ENCODE data around the gene CLEC10A.
"Not testable (repeated sequence)": the region's sequence is repeated elsewhere in the genome, so short reads cannot be mapped to it uniquely, and the experiment has no call there.

CLEC10A gene, protein sequence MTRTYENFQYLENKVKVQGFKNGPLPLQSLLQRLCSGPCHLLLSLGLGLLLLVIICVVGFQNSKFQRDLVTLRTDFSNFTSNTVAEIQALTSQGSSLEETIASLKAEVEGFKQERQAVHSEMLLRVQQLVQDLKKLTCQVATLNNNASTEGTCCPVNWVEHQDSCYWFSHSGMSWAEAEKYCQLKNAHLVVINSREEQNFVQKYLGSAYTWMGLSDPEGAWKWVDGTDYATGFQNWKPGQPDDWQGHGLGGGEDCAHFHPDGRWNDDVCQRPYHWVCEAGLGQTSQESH

GRCh38 chr17:7079581-7080455 is at the start of gene CLEC10A:
Gene CLEC10A (minus strand): TSS chr17:7080251. CDS start chr17:7078812, 1,439 bp downstream.
- H3K27ac ChIP-seq, result no peak within 1 kb of the TSS
- no peak for DNase-seq (ENCODE audit: low read depth, low spot score)

DNA sequence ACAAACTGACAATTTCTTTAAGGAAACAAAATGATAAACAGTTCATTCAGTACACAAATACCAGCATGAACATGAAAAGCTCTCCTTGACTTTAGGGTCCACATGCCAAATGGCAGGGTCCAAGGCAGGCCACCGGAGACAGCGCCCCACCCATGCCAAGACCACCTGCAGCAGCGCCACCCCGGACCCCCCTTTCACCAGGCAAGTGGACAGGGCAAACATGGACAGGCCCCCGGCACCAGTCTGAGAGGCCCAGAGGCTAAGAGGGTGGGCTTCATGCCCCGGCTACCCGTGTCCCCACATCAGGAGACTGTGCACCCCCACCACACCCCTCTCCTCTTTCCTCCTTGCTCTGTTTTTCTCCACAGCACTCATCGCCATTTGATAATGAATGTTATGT is 49.3 kb upstream of the CLEC10A start:
- no peak overlapping the region for H3K27ac ChIP-seq
- DNase-seq (ENCODE audit: low read depth, low spot score), result no peak

DNA sequence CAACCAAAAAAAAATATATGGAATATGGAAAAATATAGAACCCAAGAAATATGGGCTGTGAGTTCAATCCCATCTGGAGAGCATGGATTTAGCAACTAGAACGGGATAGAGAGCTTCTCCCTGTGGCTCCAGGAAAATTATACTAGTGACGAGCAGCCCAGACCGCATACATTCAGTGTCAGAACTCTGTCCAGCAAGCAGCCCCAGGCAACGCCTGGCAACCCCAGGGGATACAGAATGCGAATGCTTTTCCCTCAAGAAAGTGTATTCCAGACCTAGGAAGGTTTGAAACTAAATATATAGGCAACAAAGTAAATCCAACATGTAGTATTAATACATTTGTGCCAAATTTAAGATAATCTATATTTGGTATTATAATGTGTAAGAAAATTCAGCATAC is 48.1 kb upstream of the CLEC10A start:
- no peak for DNase-seq (ENCODE audit: low read depth, low spot score)
- no peak overlapping the region for H3K27ac ChIP-seq

- DNase-seq (ENCODE audit: low read depth, low spot score); H3K27ac ChIP-seq: not testable (repeated sequence)
Observed at GRCh38 chr17:7127501-7127900, 47.5 kb upstream of the CLEC10A start.

DNA sequence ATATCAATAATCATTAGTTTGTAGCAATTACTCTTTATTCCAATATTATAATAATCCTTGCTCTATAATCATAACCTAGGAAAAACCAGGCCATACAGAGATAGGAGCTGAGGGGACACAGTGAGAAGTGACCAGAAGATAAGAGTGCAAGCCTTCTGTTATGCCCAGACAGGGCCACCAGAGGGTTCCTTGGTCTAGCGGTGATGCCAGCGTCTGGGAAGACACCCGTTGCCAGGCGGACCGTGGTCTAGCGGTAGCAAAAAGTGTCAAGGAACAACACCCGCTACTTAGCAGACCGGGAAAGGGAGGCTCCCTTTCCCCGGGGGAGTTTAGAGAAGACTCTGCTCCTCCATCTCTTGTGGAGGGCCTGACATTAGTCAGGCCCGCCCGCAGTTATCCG is 46.3 kb upstream of the CLEC10A start:
- DNase-seq (ENCODE audit: low read depth, low spot score), result not testable (repeated sequence)

DNA sequence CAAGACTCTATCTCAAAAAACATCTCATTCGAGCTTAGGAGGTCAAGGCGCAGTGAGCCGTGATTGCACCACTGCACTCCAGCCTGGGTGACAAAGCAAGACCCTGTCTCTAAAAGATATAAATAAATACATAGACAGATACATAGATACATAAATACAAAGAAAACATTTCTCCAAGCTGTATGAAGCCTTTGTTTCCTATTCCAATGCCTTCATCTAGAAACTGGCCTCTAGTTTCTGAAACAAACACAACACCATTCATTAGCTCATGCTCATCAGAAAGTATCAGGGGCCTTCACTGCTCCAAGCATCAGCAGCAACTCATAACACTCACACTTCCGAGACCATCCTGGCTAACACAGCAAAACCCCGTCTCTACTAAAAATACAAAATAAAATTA is 44.9 kb upstream of the CLEC10A start:
- no peak overlapping the region for H3K27ac ChIP-seq
- DNase-seq (ENCODE audit: low read depth, low spot score), result no peak

More for the DNA sequence above, 46.3 kb upstream of the CLEC10A start:
- not testable (repeated sequence) for H3K27ac ChIP-seq

DNA sequence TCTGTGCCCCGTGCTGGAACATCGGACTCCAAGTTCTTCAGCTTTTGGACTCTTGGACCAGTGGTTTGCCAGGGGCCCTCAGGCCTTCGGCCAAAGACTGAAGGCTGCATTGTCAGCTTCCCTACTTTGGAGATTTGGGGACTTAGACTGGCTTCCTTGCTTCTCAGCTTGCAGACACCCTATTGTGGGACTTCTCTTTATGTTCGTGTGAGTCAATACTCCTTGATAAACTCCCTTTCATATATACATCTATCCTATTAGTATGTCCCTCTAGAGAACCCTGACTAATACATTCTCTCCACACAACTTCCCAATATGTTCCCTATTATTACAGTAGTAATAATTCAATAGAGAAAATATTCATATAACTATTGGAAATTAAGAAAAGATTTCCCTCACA is 43.8 kb upstream of the CLEC10A start:
- no peak for DNase-seq (ENCODE audit: low read depth, low spot score)

DNA sequence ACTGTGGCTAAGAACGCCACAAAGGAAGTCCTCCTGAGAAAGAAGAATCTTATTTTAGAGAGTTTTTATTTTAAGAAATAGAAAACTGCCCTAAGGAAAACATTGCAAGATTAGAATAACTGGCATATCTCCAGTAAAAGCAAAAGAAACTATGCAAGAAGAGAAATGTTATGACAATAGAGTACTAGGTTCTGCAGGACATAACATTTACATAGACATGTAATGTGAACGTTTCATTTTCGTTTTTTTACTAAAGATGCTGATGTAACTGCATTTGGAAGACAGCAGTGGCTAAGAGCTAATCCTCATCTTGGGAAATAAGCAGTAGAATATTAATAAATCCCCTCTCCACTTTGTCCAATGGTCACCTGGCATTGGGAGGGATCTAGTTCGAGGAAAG is 42.3 kb upstream of the CLEC10A start:
- DNase-seq (ENCODE audit: low read depth, low spot score), result no peak
- H3K27ac ChIP-seq, result no peak overlapping the region

More for the DNA sequence above, 43.8 kb upstream of the CLEC10A start:
- no peak overlapping the region for H3K27ac ChIP-seq

GRCh38 chr17:7120635-7121034 is 40.6 kb upstream of the CLEC10A start:
- H3K27ac ChIP-seq; DNase-seq (ENCODE audit: low read depth, low spot score): not testable (repeated sequence)

DNA sequence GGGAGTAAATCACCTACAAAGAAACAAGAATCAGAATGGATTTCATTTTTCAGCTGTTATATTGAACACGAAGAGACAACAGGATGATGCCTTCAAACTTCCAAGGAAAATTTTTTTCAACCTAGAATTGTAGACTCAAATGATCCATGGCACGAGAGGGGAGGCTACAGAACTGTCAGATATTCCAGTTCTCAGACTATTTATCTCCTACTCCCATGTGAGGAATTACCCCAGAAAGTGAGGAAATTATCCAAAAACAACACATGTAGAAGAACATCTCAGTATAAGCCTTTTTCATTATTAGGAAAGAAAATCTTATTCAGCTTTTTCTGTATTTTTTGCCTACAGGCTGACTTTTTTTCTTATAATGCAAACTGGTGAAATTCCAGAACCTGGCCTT is 40.1 kb upstream of the CLEC10A start:
- no peak for DNase-seq (ENCODE audit: low read depth, low spot score)
- H3K27ac ChIP-seq, result no peak overlapping the region

GRCh38 chr17:7119314-7119713 is 39.3 kb upstream of the CLEC10A start:
- no peak for DNase-seq (ENCODE audit: low read depth, low spot score)
- H3K27ac ChIP-seq, result no peak overlapping the region

DNA sequence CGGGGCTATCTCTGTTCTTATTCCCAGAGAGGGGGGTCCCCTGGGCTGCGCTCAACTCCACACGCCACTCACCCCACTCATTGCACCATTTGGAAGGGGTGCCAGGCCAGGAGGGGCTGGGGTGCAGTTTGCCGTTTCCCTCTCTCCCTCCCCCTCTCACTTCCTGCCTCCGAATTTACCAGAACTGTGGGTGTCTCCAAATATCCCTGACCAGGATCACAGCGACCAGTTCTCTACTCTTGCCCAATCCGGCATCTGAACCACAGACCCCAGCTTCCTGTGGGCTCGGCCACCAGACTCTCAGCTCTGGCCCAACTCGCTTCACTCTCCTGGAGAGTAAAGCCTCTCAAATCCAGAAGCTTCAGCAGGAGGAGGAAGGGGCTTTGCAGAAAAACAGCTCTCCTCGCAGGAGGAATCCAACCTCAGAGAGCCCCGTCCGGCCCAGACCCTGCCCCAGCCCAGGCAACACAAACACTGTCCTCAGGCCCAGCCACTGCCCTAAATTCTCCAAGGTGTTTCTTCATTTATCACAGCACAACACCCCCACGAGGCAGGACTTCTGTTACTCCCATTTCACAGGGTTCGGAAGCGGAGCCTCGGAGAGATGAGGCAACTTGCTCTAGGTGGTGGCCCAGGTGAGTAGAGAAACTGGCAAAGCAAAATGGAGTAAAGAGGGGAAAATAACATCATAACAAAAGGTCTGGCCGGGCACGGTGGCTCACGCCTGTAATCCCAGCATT is 35.0 kb upstream of the CLEC10A start:
- DNase-seq (ENCODE audit: low read depth, low spot score), result no peak
- no peak overlapping the region for H3K27ac ChIP-seq

DNA sequence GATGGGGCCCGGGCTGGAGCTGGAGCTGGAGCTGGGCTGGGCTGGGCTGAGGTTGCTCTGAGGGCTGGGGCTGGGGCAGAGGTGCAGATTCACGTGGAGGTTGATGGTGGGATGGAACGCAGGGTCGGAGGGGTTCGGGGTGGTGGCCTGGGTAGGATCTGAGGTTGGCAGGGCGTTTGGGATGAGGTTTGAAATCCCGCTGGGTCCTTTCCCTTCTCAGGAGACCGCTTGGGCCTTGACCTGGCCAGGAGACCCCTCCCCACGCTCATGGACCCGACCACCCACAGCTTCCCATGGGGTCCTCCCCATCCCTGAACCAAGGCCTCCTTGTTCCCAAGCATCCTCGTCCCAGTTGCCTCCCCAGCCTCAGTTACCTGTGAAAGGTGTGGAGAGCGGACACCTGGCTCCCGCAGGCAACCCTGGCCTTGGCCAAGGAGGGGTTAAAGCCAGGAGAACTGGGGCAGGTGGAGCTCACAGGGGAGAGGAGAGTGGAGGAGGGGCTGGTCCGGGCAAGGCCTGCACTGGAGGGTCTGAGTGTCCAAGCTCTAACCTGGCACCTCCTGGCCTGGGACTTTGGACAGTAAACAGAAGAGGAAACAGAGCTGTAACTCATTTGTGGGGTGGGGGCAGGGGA is 34.3 kb upstream of the CLEC10A start, which contains the start of gene ASGR2:
TSS of gene ASGR2 (minus strand) at position 582 of the 634 bp plus-strand sequence. CDS start 582 bp downstream, outside the sequence.
- no peak for DNase-seq (ENCODE audit: low read depth, low spot score)

DNA sequence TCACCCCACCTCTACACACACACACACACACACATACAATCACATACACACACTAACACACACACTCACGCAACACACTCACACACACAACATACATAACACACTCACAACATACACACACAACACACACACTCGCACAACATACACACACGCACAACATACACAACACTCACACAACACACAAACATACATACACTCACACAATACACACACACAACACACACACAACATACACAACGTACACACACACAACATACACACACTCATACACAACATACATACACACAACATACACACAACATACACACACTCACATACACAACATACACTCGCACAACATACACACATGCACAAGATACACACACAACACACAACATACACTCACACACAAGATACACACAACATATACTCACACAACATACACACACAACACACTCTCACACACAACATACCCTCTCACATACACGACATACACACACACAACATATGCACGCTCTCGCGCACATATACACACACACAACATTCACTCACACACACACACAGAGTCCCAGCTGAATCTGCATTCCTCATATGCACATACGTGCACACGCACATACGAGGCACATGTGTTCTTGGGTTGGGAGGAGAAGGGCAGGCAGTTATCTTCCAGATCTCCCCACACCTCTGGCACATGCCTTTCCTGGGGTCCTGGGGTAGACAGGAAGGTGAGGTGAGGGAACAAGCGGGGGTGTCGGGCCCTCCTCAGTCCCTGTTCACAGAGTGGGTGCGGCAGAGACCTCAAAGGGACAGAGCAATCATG is 33.4 kb upstream of the CLEC10A start:
- H3K27ac ChIP-seq, result no peak overlapping the region

More for the DNA sequence above, 34.3 kb upstream of the CLEC10A start, which contains the start of gene ASGR2:
- H3K27ac ChIP-seq, result no peak within 1 kb of the TSS

DNA sequence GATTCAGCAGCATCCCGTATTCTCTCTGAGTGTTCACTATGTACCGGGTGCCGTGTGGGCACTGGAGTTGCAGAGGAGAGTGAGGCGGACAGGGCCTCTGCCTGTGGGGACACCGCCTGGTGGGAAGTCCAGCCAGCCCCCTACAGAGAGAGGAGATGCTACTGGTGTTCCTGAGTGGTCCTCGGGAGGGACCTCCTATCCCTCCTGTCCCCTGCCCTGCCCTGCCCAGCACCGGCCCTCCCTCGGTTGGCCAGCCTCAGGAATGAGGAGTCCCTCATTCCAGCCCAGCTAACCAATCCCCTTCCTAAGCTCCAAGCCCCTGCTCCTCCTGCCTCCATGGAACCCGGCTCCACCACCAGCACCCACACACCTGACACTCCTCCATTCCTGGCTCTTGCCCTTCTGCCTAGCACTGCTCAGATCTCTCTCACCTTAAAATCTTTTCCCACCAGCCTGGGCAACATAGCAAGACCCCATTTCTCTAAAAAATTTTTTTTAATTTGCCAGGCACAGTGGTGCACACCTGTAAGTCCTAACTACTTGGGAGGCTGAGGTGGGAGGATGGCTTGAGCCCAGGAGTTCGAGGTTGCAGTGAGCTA is 32.6 kb upstream of the CLEC10A start:
- DNase-seq (ENCODE audit: low read depth, low spot score), result no peak
- no peak overlapping the region for H3K27ac ChIP-seq

More for the DNA sequence above, 33.4 kb upstream of the CLEC10A start:
- DNase-seq (ENCODE audit: low read depth, low spot score), result no peak

GRCh38 chr17:7111784-7112509 is 31.9 kb upstream of the CLEC10A start:
- DNase-seq (ENCODE audit: low read depth, low spot score), result no peak
- no peak overlapping the region for H3K27ac ChIP-seq

- H3K27ac ChIP-seq, result no peak overlapping the region
- no peak for DNase-seq (ENCODE audit: low read depth, low spot score)
Observed at GRCh38 chr17:7110617-7111306, 30.7 kb upstream of the CLEC10A start.

All from epithelial cell of prostate (primary cell).